CD14-positive monocyte (primary cell): ENCODE data around the gene ICOS. TPM values are rescaled to one million over a fixed set of nuclear protein-coding genes. Genes with fewer than 3 reads are reported as not detected.

Experiments
- DNase-seq, 3 donors: peaks; one replicate each; pipeline ENCODE4 v3.0.0-alpha.2; 2011 to 2022
- H2AFZ ChIP-seq: 2 replicates; pipeline ENCODE4 v1.6.0; 2012; ENCODE audit warnings: mild to moderate bottlenecking, low read depth, low read length, inconsistent platforms; ENCODE audit not compliant: insufficient read depth, poor library complexity, severe bottlenecking
- H3K27ac ChIP-seq, 2 donors: 1 replicate in 1 of 2; 2 replicates in 1 of 2; pipeline ENCODE4 v1.5.1; 2012 to 2013; ENCODE audit warnings: low read length in 2 of 2, control low read depth in 1 of 2, inconsistent platforms in 1 of 2, low read depth in 1 of 2, mild to moderate bottlenecking in 1 of 2
- H3K27me3 ChIP-seq, 2 donors: one replicate each; pipeline versions ENCODE4 v1.6.0 to v1.6.1; 2011 to 2013; ENCODE audit warnings: low read length in 2 of 2; ENCODE audit not compliant: control insufficient read depth in 2 of 2, insufficient read depth in 2 of 2
- H3K36me3 ChIP-seq, 2 donors: replicated peaks in 1 of 2; 1 replicate in 1 of 2; 2 replicates in 1 of 2; pipeline versions ENCODE4 v1.5.1 to v1.6.1; 2012 to 2013; ENCODE audit warnings: low read length in 2 of 2, control low read depth in 1 of 2, inconsistent platforms in 1 of 2, mild to moderate bottlenecking in 1 of 2; ENCODE audit not compliant: insufficient read depth in 2 of 2, control insufficient read depth in 1 of 2
- H3K4me1 ChIP-seq, 2 donors: 1 replicate in 1 of 2; 2 replicates in 1 of 2; pipeline versions ENCODE4 v1.5.1 to v1.6.1; 2012 to 2013; ENCODE audit warnings: low read length in 2 of 2, control low read depth in 1 of 2, inconsistent platforms in 1 of 2, mild to moderate bottlenecking in 1 of 2, moderate library complexity in 1 of 2; ENCODE audit not compliant: insufficient read depth in 2 of 2, control insufficient read depth in 1 of 2
- H3K4me2 ChIP-seq: replicated peaks from 2 replicates; pipeline ENCODE3; 2012; ENCODE audit warnings: low read length, moderate library complexity, mild to moderate bottlenecking; ENCODE audit not compliant: poor library complexity, severe bottlenecking; ENCODE audit errors: extremely low read depth
- H3K4me3 ChIP-seq, 3 experiments: fragments of 200-600 bp in 1 of 3; sonication (generic) in 1 of 3; replicated peaks in 1 of 3; 1 replicate in 2 of 3; 2 replicates in 1 of 3; pipeline ENCODE4 v1.5.1; 2011 to 2013; ENCODE audit warnings: low read length in 3 of 3, mild to moderate bottlenecking in 3 of 3, control low read depth in 2 of 3, low read depth in 2 of 3, inconsistent platforms in 1 of 3, moderate library complexity in 1 of 3
- H3K79me2 ChIP-seq: 2 replicates; pipeline ENCODE4 v1.6.0; 2012; ENCODE audit warnings: mild to moderate bottlenecking, control low read depth, inconsistent platforms, low read length, moderate library complexity; ENCODE audit not compliant: insufficient read depth
- H3K9ac ChIP-seq: 2 replicates; pipeline ENCODE4 v1.6.0; 2017; ENCODE audit warnings: low read length, mild to moderate bottlenecking; ENCODE audit not compliant: insufficient read depth, poor library complexity, severe bottlenecking
- H3K9me3 ChIP-seq, 2 donors: replicated peaks in 1 of 2; 1 replicate in 1 of 2; 2 replicates in 1 of 2; pipeline versions ENCODE4 v1.5.1 to v1.6.1; 2012 to 2013; ENCODE audit warnings: low read length in 2 of 2, control low read depth in 1 of 2; ENCODE audit not compliant: control insufficient read depth in 1 of 2, insufficient read depth in 1 of 2
- H4K20me1 ChIP-seq: 2 replicates; pipeline ENCODE4 v1.6.0; 2012; ENCODE audit warnings: mild to moderate bottlenecking, low read length, control low read depth, moderate library complexity; ENCODE audit not compliant: insufficient read depth
- H3K27ac Mint-ChIP-seq, 7 donors: one replicate each; pipeline ENCODE4 v1.8.0; 2020; ENCODE audit warnings: mild to moderate bottlenecking in 7 of 7, mixed read lengths in 7 of 7, moderate library complexity in 6 of 7, inconsistent platforms in 2 of 7
- H3K27me3 Mint-ChIP-seq, 3 donors: one replicate each; pipeline ENCODE4 v1.8.0; 2021 to 2022; ENCODE audit warnings: low read depth in 3 of 3, mild to moderate bottlenecking in 3 of 3, mixed read lengths in 3 of 3, moderate library complexity in 3 of 3, inconsistent platforms in 1 of 3
- H3K36me3 Mint-ChIP-seq, 2 donors: one replicate each; pipeline ENCODE4 v1.8.0; 2020; ENCODE audit warnings: mixed read lengths in 2 of 2, inconsistent platforms in 1 of 2, mild to moderate bottlenecking in 1 of 2
- H3K4me1 Mint-ChIP-seq: one replicate; pipeline ENCODE4 v1.8.0; 2020; ENCODE audit warnings: mild to moderate bottlenecking, mixed read lengths
- H3K4me3 Mint-ChIP-seq, 2 donors: one replicate each; pipeline ENCODE4 v1.8.0; 2020; ENCODE audit warnings: mild to moderate bottlenecking in 2 of 2, mixed read lengths in 2 of 2, moderate library complexity in 1 of 2
- H3K9me3 Mint-ChIP-seq, 7 donors: one replicate each; pipeline ENCODE4 v1.8.0; 2020 to 2022; ENCODE audit warnings: mixed read lengths in 7 of 7, mild to moderate bottlenecking in 6 of 7, moderate library complexity in 6 of 7, inconsistent platforms in 2 of 7
- CTCF ChIP-seq: fragments of 200-600 bp; IDR thresholded peaks from one replicate; pipeline ENCODE4 v1.8.0; 2022; ENCODE audit warnings: antibody characterized with exemption, mild to moderate bottlenecking
- WGBS: methylation state at CpG from one replicate; pipeline ENCODE4 v1.1.5; 2013; ENCODE audit warnings: missing lambda C conversion rate; ENCODE audit not compliant: insufficient coverage; 5-methylcytosine and 5-hydroxymethylcytosine counted together
- intact Hi-C, 2 donors: fragments of 100-400 bp; cut with micrococcal nuclease; formaldehyde crosslinking; loops; one replicate each; pipeline versions ENCODE4 v1.15.0 to v1.15.1; 2023
- polyA plus RNA-seq, 3 donors: library from polyadenylated mRNA; depleted of rRNA in 1 of 3; unstranded in 2 of 3; stranded (reverse) in 1 of 3; fragments of 300-500 nt in 2 of 3; fragments of >200 nt in 1 of 3; fragmentation: Illumina TruSeq in 2 of 3; gene quantifications; 1 replicate in 2 of 3; 2 replicates in 1 of 3; pipeline ENCODE4 v1.2.3, GENCODE V29; 2012 to 2021

The ICOS gene
- polyA plus RNA-seq, 3 donors, result 0.03 to 0.13 TPM; not detected in 1

- H3K4me3 Mint-ChIP-seq, result no peak overlapping the region
- Histone ChIP-seq H4K20me1 (no peaks in the 10 kb centered on the region), H3K36me3 (peaks cover 0 to 7% of the 10 kb centered on the region in 2 donors), H3K4me2 (no peak overlapping the region), H3K9me3 (peaks cover 18 to 27% of the 10 kb centered on the region in 2 donors), H3K4me3 (no peak overlapping the region), H3K9ac (no peak overlapping the region), H3K79me2 (no peaks in the 10 kb centered on the region), H3K27me3 (no peaks in the 10 kb centered on the region), H3K27ac (no peak overlapping the region), H3K4me1 (peaks cover 37 to 43% of the 10 kb centered on the region in 2 donors), H2AFZ (no peak overlapping the region)
- no peak overlapping the region for H3K27ac Mint-ChIP-seq
- peaks cover 12 to 19% of the 10 kb centered on the region in 2 donors for H3K36me3 Mint-ChIP-seq
- H3K27me3 Mint-ChIP-seq, result peaks cover 0 to 1% (median 0%) of the 10 kb centered on the region in 3 donors
- intact Hi-C loops, result loop anchor here (5.0 to 10.0 kb wide), 3 partner anchors 45 to 663 kb away; partner anchors contain the start of gene CYP20A1 (in 1 of the 2)
- H3K4me1 Mint-ChIP-seq, result peaks cover 39% of the 10 kb centered on the region
- DNase-seq, result no peak
- WGBS, result no CpG with 5 or more reads among the region's 2 CpGs
- peaks cover 10 to 27% (median 20%) of the 10 kb centered on the region in 7 donors for H3K9me3 Mint-ChIP-seq
- TF ChIP-seq CTCF, result no peak
These were observed 36.3 kb upstream of the ICOS start for GRCh38 chr2:203900253-203900652.

GRCh38 chr2:203904022-203904421, 32.5 kb upstream of the ICOS start:
- Histone ChIP-seq H3K36me3 (peaks cover 0 to 7% of the 10 kb centered on the region in 2 donors), H3K27ac (no peak overlapping the region), H3K9ac (no peak overlapping the region), H4K20me1 (no peaks in the 10 kb centered on the region), H3K4me1 (peaks cover 21 to 30% of the 10 kb centered on the region in 2 donors), H3K4me3 (no peak overlapping the region), H2AFZ (no peak overlapping the region), H3K79me2 (no peaks in the 10 kb centered on the region), H3K4me2 (no peak overlapping the region), H3K9me3 (peaks cover 18 to 27% of the 10 kb centered on the region in 2 donors), H3K27me3 (no peaks in the 10 kb centered on the region)
- WGBS, result no CpG with 5 or more reads among the region's 4 CpGs
- TF ChIP-seq CTCF, result no peak
- Mint-ChIP-seq H3K9me3 (peaks cover 14 to 28% (median 20%) of the 10 kb centered on the region in 7 donors), H3K36me3 (peaks cover 13 to 16% of the 10 kb centered on the region in 2 donors), H3K4me1 (peaks cover 20% of the 10 kb centered on the region), H3K4me3 (no peak overlapping the region), H3K27ac (no peak overlapping the region), H3K27me3 (peaks cover 0 to 1% (median 0%) of the 10 kb centered on the region in 3 donors)
- intact Hi-C loops, result loop anchor here (5.0 to 10.0 kb wide), 3 partner anchors 49 to 667 kb away; partner anchors contain the start of gene CYP20A1 (in 1 of the 2)
- no peak for DNase-seq
